ENCODE measurements around the gene CD200R1L.

Gene CD200R1L

DNA sequence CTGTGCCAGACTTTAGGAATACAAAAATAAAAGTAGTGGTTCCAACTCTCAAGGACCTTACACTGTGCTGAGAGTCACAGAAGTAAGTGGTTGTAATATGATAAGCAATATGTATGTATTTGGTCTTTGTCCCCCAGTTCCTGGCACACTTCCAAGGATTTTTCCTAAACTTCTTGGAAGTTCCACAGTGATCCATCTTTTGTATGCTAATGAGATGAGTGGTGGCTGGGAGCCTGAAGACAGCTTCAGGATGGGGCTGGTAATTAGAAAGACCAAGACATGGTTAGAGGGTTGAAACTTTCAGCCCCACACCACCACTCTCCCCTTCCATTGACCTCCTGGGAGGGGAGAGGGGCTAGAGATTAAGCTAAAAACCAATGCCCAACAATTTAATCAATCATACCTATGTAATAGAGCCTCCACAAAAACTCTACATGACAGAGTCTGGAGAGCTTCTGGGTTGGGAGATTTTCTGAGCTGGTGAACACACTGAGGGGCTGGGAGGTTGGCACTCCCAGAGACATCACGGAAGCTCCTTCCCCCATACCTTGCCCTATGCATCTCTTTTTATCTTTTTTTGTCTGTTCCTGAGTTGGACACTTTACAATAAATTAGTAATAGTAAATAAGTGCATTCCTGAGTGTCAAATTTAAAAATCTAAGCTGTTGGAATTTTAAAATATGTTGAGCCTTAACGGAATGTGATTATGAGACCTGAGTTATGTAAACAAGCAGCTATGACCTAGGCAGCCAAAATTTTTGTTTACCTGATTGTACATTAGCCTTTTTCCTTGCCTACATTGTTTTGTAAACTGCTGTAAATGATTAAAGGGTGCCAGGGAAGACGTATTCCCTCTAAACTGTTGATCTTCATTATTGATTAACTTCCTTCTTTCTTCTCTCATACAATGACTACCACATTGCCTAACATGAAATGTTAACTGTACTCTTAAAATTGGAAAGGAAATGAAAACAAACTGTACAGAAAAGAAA is 24.3 kb downstream of the CD200R1L start:
- no peak for DNase-seq (ENCODE audit: low read depth)

DNA sequence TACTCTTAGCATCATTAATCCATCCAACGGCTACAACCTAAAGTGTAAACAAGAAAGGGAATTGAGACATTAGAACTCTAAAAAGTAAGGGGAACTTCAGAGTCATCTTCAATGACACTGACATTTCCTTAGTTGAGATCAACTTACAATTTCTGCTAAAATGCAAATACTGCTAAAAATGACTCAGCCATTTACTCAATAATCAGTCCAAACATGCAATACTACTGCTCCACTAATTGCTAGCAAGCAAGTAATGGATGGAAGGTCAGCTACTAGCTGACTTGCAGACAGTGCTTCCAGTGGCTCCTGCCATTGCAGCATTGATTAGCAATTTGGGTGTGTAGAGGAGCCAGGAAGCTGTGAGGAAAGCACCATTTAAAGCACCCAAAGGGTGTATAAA is 28.4 kb downstream of the CD200R1L start:
- DNase-seq (ENCODE audit: low read depth), result no peak

DNA sequence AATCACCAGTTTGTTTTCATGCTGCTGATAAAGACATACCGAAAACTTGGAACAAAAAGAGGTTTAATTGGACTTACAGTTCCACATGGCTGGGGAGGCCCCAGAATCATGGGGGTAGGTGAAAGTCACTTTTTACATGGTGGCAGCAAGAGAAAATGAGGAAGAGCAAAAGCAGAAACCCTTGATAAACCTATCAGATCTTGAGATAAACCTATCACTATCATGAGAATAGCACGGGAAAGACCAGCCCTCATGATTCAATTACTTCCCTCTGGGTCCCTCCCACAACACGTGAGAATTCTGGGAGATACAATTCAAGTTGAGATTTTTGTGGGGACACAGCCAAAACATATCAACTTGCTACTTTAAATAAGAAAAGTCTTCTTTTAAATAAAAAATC is 28.9 kb downstream of the CD200R1L start:
- no peak for DNase-seq (ENCODE audit: low read depth)

DNA sequence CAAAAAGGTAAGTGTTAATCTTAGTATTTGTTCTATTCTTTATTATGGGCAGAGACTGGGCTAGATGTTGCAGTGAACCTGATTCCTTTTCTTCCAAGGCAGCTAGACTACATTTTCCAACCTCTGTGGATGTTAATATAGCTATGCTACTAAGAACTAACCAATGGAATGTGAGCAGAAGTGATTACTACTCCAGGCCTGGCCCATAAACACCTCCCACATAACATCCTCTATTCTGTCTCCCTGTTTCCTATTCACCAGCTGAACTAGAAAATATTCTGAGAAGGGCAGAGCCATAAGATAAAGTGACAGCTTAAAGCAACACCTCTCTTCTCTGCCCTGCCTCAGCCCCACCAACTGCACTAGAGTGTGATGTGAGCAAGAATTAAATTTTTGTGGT is 29.4 kb downstream of the CD200R1L start:
- no peak for DNase-seq (ENCODE audit: low read depth)

DNA sequence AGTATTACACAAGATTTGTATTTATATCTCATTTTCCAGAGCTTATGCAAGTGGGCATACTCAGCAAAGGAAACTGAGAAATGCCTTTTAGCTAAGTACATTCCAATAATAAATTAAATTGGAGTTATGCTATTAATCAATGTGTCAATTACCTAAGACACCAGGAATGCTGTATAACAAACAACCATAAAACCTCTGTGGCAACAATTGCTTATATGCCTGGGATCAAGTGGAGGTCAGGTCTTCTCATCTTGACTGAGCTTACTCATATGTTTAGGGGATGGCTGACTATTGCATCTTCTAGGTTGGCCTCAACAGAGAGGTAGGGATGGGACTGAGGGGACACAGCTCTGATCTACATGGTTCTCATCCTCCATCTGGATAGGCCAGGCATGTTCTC is 30.7 kb downstream of the CD200R1L start:
- DNase-seq (ENCODE audit: low read depth), result no peak

DNA sequence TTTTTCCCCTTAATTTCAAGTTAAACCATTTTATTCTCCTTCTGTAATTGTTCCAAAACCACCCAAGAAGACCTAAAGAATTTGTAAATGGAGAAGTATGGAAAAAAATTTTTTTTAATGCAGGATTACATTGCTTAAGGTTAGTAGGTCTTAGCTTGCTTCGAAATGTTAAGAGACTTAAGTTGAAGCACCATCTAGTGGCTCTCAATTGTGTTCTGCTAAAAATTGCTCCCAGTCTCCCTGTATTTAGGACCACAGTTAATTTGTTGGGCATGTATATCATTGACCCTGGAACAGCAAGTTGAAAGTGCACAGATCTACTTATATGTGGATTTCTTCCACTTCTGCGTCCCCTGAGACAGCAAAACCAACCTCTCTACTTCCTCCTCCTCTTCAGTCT is 32.4 kb downstream of the CD200R1L start:
- no peak for DNase-seq (ENCODE audit: low read depth)

DNA sequence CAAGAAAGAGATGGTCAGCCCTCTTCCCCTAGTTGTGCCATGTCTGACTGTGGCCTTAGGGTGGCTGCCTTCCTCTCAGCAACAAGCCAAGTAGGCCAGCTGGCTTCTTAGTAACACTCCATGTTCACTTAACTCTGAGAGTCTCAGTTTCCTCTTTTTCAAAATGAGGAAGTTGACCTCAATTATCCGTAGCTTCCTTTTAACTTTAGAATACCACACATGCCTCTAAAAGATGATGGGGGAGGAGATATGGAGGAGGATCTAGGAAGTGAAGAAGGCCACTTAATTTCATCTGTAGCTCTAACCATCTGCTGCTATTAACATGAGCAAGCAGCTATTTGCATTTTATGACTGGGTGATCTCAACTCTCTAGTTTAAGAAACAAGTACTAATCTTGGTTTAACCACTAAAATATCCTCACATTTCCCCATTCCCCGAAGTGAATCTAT is 32.9 kb downstream of the CD200R1L start:
- no peak for DNase-seq (ENCODE audit: low read depth)

DNA sequence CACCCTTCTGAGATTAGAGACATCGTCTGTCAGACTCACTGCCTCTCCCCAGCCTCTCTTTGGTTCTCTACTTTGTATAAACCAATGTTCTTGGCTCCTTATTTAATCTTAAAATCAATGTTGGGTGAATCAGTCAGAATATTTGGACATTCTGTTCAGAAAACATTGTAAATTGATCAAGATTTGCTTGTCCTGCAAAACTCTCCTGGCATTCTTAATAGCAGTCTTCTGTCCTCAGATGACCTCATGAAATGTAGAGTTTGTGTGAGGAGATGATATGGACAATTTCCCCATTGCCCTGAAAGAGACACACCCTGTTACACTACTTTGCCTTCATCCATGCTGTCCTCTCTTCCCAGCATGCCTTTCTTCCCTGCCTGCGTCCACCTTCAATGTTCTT is 33.6 kb downstream of the CD200R1L start:
- DNase-seq (ENCODE audit: low read depth), result no peak

DNA sequence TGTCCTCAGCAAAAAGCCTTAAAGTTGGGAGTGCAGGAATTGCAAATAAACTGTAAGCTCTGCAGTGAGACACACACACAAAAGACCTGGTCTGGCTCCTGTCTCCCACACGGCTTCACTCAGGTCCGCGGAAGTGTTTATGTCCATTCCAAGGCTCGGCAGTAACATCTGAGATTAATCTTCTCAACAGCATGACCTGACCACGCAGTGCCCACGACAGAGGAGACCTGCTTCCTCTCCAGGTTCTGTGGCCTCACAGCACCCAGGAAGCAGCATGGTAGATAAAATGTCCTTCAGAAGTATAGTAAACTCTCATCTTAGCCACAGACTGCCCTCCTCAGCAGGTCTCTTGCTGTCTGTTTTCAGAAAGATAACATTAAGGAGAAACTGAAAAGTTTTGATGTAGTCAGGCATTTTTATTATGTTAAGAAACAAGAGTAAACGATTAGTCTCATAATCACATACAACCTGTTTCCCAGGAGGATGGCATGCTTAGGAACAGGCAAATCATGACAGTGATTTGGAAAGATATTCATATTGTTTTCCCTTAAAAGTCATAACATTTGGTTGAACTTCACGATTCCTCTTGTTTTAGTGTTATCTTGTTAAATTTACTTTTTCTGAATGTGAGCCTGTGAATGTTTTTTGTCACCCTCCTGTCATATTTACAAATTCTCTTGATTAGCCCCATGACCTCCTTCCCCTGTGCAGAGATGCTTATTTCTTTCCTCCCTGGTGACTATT is 34.6 kb downstream of the CD200R1L start:
- DNase-seq (ENCODE audit: low read depth), result no peak

DNA sequence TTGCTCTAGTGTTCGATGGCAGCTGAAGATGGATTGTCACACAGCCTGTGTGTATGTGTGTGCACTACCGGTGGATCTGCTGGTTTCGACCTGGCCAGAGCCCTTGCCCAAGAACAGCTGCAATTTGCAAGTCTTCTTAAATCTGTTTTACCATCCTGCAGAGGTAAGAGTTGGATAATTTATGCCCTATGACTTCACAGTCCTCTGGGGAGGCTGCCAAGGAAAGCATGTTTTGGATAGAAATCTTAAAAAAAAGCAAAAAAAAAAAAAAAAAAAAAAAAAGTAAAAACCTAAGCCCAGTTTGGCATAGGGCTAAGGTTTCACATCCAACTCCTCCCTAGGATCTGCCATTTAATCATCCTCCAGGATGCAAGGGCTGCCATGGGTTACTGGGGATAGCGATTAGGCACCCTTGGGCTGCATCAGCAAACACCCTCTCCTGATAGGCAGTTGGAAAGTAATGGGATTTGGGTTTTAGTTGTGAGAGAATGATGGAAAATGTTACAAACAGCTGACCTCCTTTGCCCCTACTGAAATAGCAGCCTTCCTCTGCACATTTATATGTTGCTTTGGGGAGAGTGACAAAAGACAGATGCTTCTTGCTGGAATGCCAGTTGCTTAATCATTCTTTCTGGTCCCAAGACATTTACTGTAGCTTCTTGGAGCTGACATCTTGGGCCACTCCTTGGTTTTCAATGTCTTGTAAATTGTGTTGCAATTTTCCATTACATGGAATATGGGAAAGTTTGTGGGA is 35.4 kb downstream of the CD200R1L start:
- no peak for DNase-seq (ENCODE audit: low read depth)

DNA sequence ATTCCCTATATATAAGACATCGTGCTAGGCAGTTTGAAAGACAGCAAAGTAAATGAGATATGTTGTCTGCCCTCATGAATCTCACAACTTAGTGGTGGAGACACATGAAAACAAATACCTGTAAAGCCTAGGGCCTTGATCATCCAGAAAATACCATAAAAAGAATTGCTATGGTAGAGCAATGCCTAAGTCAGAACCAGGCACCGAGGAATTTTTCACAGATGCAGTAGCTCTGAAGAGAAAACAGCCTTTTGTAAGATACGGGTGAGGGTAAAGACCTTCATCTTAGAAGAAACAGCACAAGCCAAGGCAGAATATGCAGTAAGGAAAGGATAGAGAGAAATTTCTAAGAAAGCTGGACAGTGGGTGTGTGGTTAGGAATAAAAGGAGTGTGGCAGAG is 36.1 kb downstream of the CD200R1L start:
- no peak for DNase-seq (ENCODE audit: low read depth)

DNA sequence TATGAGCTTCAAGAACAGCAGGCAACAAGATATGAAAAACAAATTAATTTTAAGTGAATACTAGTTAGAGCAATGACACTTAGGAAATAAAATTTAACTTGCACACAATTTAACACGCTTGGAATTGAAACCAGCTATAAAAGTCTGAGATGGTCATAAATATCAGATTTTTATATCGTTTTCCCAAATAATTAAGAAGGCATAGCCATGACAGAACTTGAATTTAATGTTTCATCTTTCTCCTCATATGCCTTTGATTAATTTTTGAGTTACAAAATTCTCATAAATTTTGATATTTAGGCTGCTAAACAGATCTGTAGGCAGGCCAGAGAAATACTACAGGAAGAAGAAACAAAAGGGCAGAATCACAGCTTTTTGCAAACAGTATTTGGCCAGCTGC is 38.5 kb downstream of the CD200R1L start:
- DNase-seq (ENCODE audit: low read depth), result no peak

DNA sequence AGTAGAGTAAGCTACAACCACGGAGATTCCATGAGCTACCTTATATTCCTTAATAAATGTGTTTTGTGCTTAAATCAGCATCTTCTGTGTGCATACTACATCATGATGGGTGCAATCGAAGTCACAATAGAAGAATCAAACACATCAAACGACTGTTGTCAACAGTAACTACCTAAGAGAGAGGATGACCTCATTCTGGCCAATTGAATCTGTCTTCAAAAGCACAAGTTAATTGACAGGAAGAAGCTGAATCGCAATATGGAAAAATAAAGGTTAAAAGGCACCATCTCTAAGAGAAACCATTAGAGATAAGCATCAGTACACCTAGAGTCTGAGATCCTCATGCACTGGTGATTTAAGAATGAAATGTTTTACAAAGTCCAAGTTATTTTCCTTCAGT is 39.0 kb downstream of the CD200R1L start:
- DNase-seq (ENCODE audit: low read depth), result no peak

DNA sequence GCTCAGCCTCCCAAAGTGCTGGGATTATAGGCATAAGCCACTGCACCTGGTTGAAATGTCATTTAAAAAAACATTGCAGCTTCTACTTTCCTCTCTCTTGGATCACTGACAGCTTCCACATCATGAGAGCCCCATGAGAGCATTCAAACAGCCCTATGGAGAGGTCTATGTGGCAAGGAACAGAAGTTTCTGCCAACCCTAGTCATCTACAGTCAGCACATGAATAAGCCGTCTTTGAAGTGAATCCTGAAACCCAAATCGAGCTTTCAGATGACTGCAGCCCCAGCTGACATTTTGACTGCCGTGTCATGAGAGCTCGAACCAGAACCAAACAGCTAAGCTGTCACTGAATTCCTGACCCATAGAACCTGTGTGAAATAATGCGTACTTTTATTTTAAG is 39.8 kb downstream of the CD200R1L start:
- DNase-seq (ENCODE audit: low read depth), result no peak

DNA sequence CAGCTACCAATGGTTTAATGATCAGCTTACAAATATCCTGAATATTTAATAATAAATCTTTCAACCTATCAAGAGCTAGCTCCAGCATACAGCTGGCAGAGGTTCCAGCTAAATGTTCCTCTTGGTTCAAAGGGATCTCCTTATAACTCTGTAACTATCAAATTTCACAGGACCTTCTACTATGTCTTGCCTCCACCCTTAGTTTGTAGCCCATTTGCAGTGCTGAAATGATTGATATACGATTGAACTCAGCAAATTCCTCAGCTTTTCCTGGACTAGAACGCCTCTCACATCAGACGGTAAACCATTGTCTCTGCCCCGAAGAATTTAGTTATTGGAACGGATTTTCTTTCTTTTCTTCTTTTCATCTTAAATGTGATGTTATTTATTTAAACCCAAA is 41.5 kb downstream of the CD200R1L start:
- DNase-seq (ENCODE audit: low read depth), result no peak

DNA sequence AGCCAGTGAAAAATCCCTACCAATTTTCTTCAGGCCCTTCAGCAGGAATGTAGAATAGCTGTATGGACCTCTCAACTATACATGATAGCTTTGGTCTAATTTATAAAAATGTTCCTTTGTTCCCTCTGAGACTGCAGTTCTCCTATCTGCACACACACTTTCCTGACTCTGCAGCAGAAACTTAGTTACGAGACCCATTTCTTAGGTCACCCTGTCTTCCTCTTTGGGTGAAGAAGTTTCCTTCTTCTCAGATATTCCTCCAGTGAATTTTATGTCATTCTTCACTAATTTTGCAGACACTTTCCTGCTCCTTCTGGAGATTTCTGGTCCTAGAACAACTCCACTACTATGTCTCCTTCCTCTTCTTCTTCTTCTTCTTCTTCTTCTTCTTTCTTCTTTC is 42.6 kb downstream of the CD200R1L start:
- DNase-seq (ENCODE audit: low read depth), result no peak

DNA sequence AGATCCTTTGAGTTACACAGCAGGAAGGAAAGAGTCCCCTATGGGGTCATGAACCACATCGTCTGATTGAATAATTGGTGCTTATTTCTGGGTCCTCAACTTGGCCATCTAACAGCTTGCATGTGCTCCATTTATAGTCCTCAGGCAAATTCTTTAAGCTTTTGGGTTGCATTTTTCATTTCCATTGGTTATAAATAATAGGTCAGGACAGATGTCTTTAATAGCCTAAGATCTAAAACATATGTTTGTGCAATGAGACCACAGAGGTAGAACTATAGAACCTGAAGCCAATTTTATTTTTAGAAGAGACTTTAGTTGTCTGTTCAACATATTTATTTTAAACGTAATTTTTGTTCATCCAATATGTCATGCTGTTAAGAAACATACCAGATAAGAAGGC is 43.2 kb downstream of the CD200R1L start:
- no peak for DNase-seq (ENCODE audit: low read depth)

DNA sequence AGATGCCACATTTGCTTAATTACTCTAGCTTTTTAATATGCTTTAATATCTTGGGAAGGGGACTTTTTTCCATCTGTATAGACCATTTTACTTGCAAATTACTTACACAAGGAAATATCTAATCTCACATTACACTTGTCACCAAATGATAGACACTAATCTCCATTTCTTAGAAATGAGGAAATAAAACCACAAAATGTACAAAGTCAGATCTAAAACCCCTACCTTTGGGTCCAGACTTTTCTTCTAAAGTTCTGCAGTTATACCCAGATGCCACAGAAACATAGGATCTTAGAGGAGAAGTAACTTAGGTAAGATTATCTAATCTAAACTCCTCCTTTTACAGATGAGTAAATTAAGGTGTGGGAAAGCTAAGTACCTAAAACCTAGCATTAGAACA is 44.3 kb downstream of the CD200R1L start:
- no peak for DNase-seq (ENCODE audit: low read depth)

DNA sequence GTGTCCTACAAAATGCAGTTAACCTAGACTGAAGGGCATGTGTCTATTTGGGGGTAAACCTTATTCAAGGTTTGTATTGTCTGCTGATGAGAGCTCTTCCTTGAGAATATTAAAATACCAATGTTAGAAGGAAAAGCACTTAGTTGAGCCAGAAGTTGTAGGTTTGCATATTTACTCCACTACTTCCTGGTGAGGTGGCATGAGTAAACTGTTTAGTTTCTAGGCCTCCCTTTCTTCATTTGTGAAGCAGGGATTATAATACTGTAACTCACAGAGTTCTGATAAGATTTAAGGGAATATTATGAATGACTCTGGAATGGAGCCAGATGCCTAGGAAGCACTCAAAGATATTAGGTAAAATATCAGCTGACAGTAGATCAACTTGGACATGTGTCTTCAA is 46.7 kb downstream of the CD200R1L start:
- no peak for DNase-seq (ENCODE audit: low read depth)

DNA sequence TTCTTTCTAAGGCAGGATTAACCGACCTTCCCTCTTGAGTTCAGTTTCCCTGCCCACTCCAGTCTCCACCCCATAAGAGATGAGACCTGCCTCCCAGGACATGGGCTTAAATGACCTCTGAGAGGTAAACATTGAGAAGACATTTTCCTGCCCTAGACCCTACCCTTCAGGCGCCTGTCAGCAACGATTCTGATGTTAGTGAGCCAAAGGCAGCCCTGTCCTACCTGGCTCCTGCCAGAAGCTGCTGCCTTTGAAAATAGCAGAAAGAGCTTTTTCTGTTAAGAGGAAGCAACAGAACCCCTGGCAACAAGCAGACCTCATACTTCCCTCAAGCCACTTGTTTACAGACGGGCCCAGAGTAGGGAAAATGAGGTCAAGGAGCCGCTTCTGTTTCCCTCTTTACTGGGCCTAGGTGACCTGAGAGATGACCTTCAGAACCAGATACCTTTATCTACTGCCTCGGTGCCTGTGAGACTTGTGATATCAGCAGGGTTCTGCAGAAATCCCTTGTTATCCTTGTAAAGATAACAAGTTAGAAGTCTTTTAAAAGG is 52.0 kb downstream of the CD200R1L start:
- DNase-seq (ENCODE audit: low read depth), result no peak

DNA sequence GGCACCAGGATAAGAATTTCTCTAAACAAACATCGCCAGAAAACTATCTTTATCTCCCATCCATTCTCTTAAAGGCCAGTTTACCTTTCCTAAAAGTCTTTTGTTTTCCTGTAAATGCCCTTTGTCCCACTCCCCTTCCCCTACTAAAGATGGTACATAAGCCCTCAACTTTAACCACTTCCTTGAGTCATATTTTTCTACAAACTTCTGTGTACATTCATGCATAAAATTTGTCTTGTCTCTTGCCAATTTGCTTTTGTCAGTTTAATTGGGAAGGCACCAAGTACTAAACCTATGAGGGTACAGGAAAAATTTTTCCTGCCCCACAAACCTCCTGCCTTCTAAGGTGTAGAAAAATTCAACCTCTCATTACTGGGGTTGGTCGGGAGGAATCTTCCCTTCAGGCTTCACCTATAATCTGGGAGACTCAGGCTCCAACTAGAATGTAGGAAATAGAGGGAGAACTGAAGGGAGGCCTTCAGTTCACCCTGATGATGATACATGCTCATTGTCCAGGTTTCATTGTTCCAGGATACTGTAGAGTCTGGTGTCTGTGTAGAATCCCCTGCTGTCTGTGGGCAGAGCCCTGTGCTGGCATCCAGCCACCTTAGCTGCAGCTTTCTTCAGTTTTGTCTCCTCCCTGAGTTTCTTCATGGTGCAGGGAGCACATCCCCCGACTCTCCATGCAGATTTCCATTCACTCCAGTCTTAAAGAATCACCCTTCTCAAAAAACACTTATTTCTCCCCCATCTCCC is 53.2 kb downstream of the CD200R1L start:
- DNase-seq (ENCODE audit: low read depth), result no peak

All from activated T-cell treated with anti-CD3 and anti-CD28 coated beads for 1 hour (primary cell).